NCI-H1436 (cell line): ENCODE measurements around the gene CH25H.
"Not testable (repeated sequence)": the region's sequence is repeated elsewhere in the genome, so short reads cannot be mapped to it uniquely, and the experiment has no call there.

Source experiments
- DNase-seq: peaks from one replicate; lab custom pipeline; 2025; lab: John Stamatoyannopoulos, UW

CH25H gene

GRCh38 chr10:89197473-89197872 is 9.6 kb downstream of the CH25H start:
- DNase-seq: no peak

- DNase-seq: not testable (repeated sequence)
Observed at GRCh38 chr10:89191301-89191700, 15.8 kb downstream of the CH25H start.

DNA sequence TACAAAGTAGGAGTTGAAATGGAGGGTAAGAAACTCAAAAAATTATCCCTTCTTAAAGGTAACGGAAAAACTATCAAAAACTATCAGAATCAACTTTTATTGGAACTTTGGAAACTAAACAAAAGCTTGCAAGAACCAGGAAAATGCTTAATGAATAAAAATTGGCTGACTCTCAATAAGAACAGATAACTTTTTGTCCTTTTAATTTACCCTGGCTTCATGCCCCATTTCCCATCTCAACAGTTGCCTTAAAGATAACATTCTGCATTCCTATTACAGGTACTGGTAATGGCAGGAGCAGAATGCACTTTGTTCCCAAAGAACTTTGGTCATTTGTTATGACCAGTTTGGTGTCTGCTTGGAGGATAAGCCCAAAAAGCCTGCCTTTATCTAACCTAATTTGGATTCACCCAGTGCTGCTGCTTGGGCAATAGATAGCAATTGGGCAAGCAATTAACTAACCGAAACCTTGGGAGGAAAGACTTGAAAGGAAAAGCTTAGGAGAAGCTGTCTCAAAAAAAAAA is 17.8 kb downstream of the CH25H start:
- DNase-seq: no peak

DNA sequence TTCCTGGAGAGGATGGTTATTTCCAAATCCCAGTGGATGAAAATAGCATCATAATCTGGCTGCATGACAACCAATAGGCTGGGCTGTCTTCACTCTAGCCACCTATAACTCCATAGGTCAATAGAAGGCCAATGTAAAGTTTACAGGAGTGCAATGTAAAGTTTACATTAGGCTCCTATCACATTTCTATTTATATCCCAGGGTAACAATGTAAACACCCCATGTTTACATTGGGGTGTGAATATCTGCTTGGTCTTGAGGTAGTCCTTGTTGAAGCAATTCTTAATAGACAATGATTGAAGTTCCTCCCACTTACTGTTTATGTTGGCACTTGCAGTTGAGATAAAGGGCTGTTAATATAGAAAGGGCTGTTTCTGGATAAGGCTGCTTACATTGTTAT is 21.5 kb downstream of the CH25H start:
- no peak for DNase-seq

DNA sequence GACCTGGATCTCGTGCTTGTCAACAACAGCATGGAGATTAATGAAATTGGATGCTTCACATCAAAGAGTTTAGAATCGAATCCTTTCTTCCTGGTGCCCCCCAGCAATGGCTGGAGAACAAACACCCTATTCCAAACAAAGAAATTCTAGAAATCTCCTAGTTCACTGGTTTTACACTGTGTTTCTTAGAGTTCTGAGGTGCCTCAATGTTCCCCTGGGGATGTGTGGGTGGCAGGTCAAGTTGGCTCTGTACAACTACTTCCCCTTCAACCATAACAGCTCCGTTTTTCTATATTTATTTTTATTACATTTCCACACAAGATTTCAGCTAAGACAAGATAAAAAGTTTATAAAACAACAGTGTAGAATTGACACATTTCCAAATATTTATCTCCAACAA is 22.5 kb downstream of the CH25H start:
- no peak for DNase-seq

- DNase-seq: no peak
Observed at GRCh38 chr10:89183571-89183970, 23.5 kb downstream of the CH25H start.

DNA sequence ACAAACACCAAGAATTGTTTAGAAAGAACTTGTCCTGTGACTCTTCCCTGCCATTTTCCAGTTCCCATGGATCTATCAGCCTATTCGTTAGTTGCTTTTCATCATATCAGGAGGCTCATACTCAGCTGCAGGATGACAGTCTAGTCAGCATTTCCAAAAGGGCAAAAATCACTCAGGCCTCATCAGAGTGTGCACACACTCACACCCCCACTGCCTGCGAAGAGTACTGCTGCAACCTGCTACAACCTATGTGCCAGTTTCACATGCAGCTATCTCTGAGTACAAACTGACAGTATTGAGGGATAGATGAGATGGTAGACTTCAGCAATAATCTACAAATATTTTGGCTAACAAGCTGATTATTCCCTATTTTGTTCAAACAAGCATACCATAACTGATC is 24.2 kb downstream of the CH25H start:
- DNase-seq: no peak

DNA sequence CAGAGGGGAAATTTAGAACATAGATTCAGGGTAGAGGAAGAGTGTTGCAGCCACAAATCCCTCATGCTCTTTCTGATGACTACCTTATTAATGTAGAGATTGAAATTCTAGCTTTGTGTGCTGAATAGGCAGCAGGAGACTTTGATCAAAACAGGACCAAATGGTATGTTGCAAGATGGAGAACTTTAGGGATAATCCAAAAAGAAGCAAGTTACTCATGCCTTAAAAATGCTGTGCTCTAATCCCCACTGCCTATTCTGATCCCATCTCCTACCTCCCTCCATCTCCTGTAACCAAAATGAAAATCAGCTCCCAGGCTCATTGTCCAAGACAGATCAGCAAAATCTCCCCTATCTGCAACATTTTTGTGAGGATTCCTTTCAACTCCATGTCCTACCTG is 31.3 kb downstream of the CH25H start:
- DNase-seq: no peak

DNA sequence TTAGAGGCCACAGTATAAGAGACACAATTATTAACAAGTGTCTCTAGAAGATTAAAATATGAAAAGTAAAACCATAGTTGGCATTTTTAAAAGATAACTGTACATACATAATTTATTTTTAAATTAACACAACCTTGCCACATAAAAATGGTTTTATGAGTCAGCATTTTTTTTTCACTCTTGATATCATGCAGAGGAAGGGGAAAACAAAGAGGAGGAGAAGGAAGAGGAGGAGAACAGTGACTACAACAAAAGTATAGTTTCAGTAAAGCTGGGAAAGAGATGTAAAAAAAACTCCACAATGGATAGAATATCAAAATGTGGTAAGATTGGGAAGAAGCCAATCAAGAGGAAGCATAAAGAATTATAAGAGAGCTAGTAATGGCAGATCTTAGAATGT is 34.0 kb downstream of the CH25H start:
- DNase-seq: no peak

GRCh38 chr10:89171996-89172395 is 35.1 kb downstream of the CH25H start:
- no peak for DNase-seq

- DNase-seq: no peak
Observed at GRCh38 chr10:89171263-89171872, 35.7 kb downstream of the CH25H start.

DNA sequence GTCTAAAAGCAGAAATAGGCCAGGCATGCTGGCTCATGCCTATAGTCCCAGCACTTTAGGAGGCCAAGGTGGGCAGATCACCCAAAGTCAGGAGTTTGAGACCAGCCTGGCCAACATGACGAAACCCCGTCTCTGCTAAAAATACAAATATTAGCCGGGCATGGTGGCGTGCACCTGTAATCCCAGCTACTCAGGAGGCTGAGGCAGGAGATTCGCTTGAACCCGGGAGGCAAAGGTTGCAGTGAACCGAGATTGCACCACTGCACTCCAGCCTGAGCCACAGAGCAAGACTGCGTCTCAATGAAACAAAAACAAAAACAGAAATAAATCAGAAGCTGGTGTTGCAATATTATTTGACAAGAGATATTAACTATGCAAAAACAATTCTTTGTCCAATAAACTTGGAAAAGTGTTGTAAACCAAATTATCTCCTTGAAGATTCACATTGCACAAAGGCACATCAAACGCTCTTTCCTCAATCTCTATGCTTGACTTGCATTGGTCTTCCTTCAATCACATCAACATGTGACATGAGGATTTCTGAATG is 38.7 kb downstream of the CH25H start:
- DNase-seq: not testable (repeated sequence)

- no peak for DNase-seq
Observed at GRCh38 chr10:89167915-89168314, 39.2 kb downstream of the CH25H start.

GRCh38 chr10:89165923-89166322 is 41.2 kb downstream of the CH25H start:
- no peak for DNase-seq

DNA sequence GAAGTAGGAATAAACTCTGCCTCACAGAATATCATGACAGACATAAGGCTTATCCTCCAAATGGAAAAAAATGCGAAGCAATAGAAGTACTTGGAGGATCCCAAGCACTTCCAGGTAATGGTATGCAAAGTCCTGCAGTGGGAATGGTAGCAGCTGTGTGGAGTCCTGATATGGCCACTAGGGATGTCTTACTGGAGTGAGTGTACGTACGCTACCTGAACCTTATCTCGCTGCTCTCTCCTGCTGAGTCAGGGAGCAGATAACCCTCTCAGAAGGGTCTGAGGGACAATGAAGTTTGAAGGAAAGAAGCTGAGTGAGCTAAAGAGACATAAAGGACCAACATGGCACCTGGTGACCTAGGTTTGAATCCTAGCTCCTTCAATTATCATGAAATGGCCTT is 42.2 kb downstream of the CH25H start:
- DNase-seq: no peak

GRCh38 chr10:89164080-89164479 is 43.0 kb downstream of the CH25H start:
- DNase-seq: no peak

DNA sequence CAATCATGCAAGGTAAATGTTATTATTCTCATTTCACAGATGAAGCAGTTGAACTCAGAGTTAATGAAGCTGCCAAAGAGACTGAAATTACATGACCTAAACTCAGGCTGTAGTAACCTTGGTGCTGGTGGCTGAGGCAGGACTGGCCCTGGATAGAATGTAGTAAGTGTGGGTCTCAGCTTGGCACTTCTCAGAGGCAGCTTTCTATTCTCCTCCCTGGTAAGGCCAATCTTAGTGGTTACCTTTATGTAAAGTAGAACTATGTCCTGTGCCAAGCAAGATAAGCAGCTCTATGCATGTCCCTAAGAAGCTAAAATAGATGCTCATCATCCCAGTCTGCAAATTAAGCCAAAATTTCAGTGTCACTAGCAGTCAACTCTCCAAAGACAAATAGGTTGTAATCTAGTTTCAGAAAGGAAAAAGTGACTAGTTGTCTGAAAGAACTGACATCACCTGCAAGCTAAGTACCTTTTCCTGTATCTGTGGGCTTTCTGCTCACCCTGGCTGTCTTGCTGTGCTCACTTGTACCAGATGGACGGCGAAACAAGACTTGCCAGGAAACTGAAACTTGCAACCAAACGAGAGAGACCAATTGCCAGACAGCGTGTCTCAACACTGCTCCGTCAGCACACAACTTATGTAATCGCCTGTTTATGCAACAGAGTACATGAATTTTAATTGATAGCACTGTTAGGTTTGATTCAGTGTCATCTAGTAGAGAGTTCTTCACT is 43.7 kb downstream of the CH25H start:
- DNase-seq: no peak

DNA sequence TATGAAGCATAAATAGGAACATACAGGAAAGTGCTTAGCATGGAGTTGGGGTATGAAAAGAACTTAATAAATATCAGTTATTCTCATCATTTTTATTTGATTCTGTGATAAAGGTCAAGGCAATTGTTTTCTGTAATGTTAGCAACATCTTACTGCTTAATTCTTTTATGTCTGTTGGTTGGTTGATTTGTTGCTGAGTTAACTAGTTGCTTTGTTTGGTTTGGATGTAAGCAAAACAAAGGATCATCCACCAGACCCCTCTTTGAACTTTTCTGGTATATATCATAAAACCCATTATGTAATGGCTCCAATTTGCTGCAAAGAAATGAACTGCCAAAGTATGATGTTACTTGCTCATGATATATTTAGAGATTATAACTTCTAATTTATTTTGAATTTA is 44.5 kb downstream of the CH25H start:
- DNase-seq: no peak

GRCh38 chr10:89160339-89160738 is 46.8 kb downstream of the CH25H start:
- DNase-seq: no peak

GRCh38 chr10:89159761-89160160 is 47.4 kb downstream of the CH25H start:
- no peak for DNase-seq

DNA sequence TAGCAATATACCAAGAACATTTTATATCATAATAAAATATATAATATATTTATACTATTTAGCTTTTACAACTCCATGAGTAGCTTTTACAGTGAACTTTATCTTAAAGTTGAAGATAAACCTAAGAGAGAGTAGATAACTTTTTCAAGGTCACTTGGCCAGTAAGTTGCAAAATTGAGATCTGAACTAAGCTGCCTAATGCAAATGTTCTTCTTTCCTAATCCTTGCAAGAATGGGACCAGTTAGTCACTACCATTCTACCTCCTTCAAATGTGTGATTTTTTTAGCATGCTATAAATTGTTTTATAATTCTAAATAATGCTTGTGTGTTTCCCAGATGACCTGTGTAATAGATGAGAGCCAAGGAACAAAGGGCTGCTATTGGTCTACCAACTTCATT is 47.8 kb downstream of the CH25H start:
- no peak for DNase-seq

DNA sequence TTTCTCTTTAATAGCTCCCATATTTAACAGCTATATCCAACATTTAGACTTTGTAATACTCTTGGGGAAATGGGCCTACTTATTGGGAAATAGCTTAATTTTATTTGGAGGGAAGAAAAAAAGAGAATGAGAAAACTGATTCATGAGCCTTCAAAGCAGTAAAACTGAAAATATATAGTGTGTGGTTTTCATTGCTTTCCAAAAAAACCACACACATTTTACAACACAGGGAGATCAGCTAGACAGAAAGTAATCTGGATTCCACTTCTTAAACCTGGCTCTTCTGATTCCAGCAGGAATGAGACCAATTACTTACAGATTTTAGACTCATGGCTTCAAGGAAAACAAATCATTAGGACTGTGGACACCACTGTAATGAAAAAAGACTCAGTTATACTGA is 48.7 kb downstream of the CH25H start:
- DNase-seq: no peak

GRCh38 chr10:89156161-89156835 is 50.8 kb downstream of the CH25H start:
- DNase-seq: no peak
